GM21723 (cell line): ENCODE data around the gene LARP6.
"Not testable (repeated sequence)": the region's sequence is repeated elsewhere in the genome, so short reads cannot be mapped to it uniquely, and the experiment has no call there.

Source experiments
- ATAC-seq: cut with Tn5 transposase; IDR thresholded peaks from one replicate; pipeline ENCODE4 v1.9.1; 2021; ENCODE audit warnings: mild to moderate bottlenecking, moderate library complexity; ENCODE audit not compliant: unreplicated experiment

The LARP6 gene

GRCh38 chr15:70859322-70859908 lies 5.5 kb upstream of the LARP6 start:
- no peak for ATAC-seq

GRCh38 chr15:70858614-70859321 lies 4.8 kb upstream of the LARP6 start:
- ATAC-seq = not testable (repeated sequence)

GRCh38 chr15:70857562-70858285 lies 3.8 kb upstream of the LARP6 start:
- ATAC-seq = no peak

GRCh38 chr15:70856884-70857561 lies 3.1 kb upstream of the LARP6 start:
- ATAC-seq = no peak

GRCh38 chr15:70856177-70856883 lies 2.4 kb upstream of the LARP6 start:
- no peak for ATAC-seq

- ATAC-seq = no peak
Observed at GRCh38 chr15:70855764-70856163, 1.8 kb upstream of the LARP6 start.

GRCh38 chr15:70854666-70854976 lies 664 bp upstream of the LARP6 start:
- no peak for ATAC-seq

- no peak for ATAC-seq
Observed at GRCh38 chr15:70853318-70853972, 512 bp downstream of the LARP6 start.

- no peak for ATAC-seq
Observed at GRCh38 chr15:70852501-70853317, 1.2 kb downstream of the LARP6 start.

GRCh38 chr15:70851889-70852288 lies 2.1 kb downstream of the LARP6 start:
- no peak for ATAC-seq

GRCh38 chr15:70845602-70846360 lies 8.2 kb downstream of the LARP6 start:
- ATAC-seq = no peak

GRCh38 chr15:70837476-70837875 lies 16.5 kb downstream of the LARP6 start:
- ATAC-seq = no peak

GRCh38 chr15:70835841-70836240 lies 18.1 kb downstream of the LARP6 start:
- no peak for ATAC-seq

- ATAC-seq = no peak
Observed at GRCh38 chr15:70835415-70835814, 18.5 kb downstream of the LARP6 start.

- ATAC-seq = no peak
Observed at GRCh38 chr15:70834999-70835398, 19.0 kb downstream of the LARP6 start.

- no peak for ATAC-seq
Observed at GRCh38 chr15:70833861-70834765, 19.8 kb downstream of the LARP6 start.

- no peak for ATAC-seq
Observed at GRCh38 chr15:70833422-70833821, 20.5 kb downstream of the LARP6 start.

- ATAC-seq = no peak
Observed at GRCh38 chr15:70832176-70832575, 21.8 kb downstream of the LARP6 start.
